ENCODE results near the gene SLC38A6. TPM values are rescaled to one million over a fixed set of nuclear protein-coding genes. Genes with fewer than 3 reads are reported as not detected.

Gene SLC38A6
- total and polyA plus RNA-seq, 2 of the 8 experiments (the other 6 are each of a cell fraction or from before 2014, with no cell fraction given): 8.1 to 9.8 TPM

GRCh38 chr14:60999536-60999935, 18.5 kb downstream of the SLC38A6 start:
- peaks cover 0 to 1% (median 0%) of the 10 kb centered on the region in 4 experiments; a peak in 1 of 7 replicates for H3K27me3 ChIP-seq (replicated peaks in 1 of 4; ENCODE audit: control insufficient read depth in 3 of 4, extremely low read depth in 1 of 4, insufficient read depth in 3 of 4, low read length in 3 of 4)

More at GRCh38 chr14:60999536-60999935, 18.5 kb downstream of the SLC38A6 start:
- no peak overlapping the region for H3K9ac ChIP-seq (replicated peaks in 1 of 4; ENCODE audit: extremely low read depth in 1 of 4, low read depth in 3 of 4, low read length in 3 of 4)
- WGBS, 2 experiments (ENCODE audit: extremely low coverage in 1 of 2, insufficient coverage in 1 of 2, insufficient read length in 1 of 2, insufficient replicate concordance in 2 of 2, low coverage in 1 of 2, low lambda C conversion rate in 2 of 2, missing lambda C conversion rate in 1 of 2): 100% methylated on average over 2 of the region's 2 CpGs; no CpG with 5 or more reads in 1 of the 2 experiments
- FAIRE-seq (no peak), DNase-seq (ENCODE audit: low read depth in 1 of 2, low spot score in 2 of 2) (no peak)
- H2AK5ac ChIP-seq (ENCODE audit: low read depth, low read length): no peak overlapping the region
- H2BK20ac ChIP-seq (ENCODE audit: low read length): no peak overlapping the region
- no peak overlapping the region for H3K4ac ChIP-seq (replicated peaks; ENCODE audit: insufficient read length, low read depth, low read length)
- no peaks in the 10 kb centered on the region for H3K9me3 ChIP-seq (ENCODE audit: insufficient read depth in 2 of 2, low read depth in 1 of 2, low read length in 1 of 2)
- no peaks in the 10 kb centered on the region for H3K79me2 ChIP-seq (ENCODE audit: control insufficient read depth in 1 of 2, insufficient read depth in 2 of 2, low read length in 2 of 2)
- no peak overlapping the region for H4K91ac ChIP-seq (replicated peaks; ENCODE audit: insufficient read length, low read length)
- H2BK120ac ChIP-seq (replicated peaks; ENCODE audit: low read depth, low read length): no peak overlapping the region
- no peak overlapping the region for H3K18ac ChIP-seq (ENCODE audit: extremely low read depth, low read length)
- no peak overlapping the region for H3K4me3 ChIP-seq (ENCODE audit: extremely low read depth in 1 of 4, insufficient read depth in 2 of 4, low read depth in 3 of 4, low read length in 4 of 4)
- no peak overlapping the region for H3K27ac ChIP-seq (ENCODE audit: low read depth, low read length)
- H3K23ac ChIP-seq (ENCODE audit: insufficient read length): no peak overlapping the region
- H3K36me3 ChIP-seq (ENCODE audit: control insufficient read depth in 2 of 4, insufficient read depth in 4 of 4, low read length in 3 of 4): no peaks in the 10 kb centered on the region
- no peak overlapping the region for H4K8ac ChIP-seq (ENCODE audit: extremely low read depth, insufficient read depth, low read length)
- H3K23me2 ChIP-seq (ENCODE audit: low read depth, low read length): no peaks in the 10 kb centered on the region
- no peak overlapping the region for H2BK5ac ChIP-seq (ENCODE audit: low read depth, low read length)
- ChIA-PET CTCF (ENCODE audit: partially characterized antibody) (no interaction called here), POLR2A (ENCODE audit: partially characterized antibody) (interaction anchor here (0.6 to 1.5 kb wide), 2 partner anchors 19 to 375 kb away, joined by 3 read pairs; partner anchors contain the start of genes SLC38A6 and TRMT5)
- H3K56ac ChIP-seq (replicated peaks; ENCODE audit: insufficient read length, low read depth, low read length): no peak overlapping the region
- no peak overlapping the region for H3K14ac ChIP-seq (ENCODE audit: insufficient read length)
- H3K4me1 ChIP-seq (replicated peaks in 1 of 4; ENCODE audit: control insufficient read depth in 3 of 4, insufficient read depth in 4 of 4, low read length in 3 of 4): no peaks in the 10 kb centered on the region
- no peak overlapping the region for H3K4me2 ChIP-seq (ENCODE audit: insufficient read depth in 1 of 2, low read depth in 2 of 2, low read length in 2 of 2)
- H4K20me1 ChIP-seq (replicated peaks in 1 of 2; ENCODE audit: control insufficient read depth in 1 of 2, insufficient read depth in 2 of 2, low read length in 2 of 2): peaks cover 0 to 1% of the 10 kb centered on the region in 2 experiments
- TF ChIP-seq RFX5 (IDR thresholded peaks at IDR 0.05; ENCODE audit: borderline replicate concordance, low read depth, low read length): no peak
- no peak for TF ChIP-seq SRF (IDR thresholded peaks at IDR 0.05; ENCODE audit: low read depth, low read length)
- TF ChIP-seq CBX5 (IDR thresholded peaks at IDR 0.05; ENCODE audit: low read depth, low read length): no peak
- TF ChIP-seq BRCA1 (IDR thresholded peaks at IDR 0.05; ENCODE audit: low read depth, low read length): no peak
- H2BK12ac ChIP-seq (ENCODE audit: low read depth, low read length): no peak overlapping the region
- H4K5ac ChIP-seq (ENCODE audit: insufficient read length, low read depth, low read length): no peak overlapping the region
- H3K79me1 ChIP-seq (ENCODE audit: low read depth, low read length): no peaks in the 10 kb centered on the region
- H2AFZ ChIP-seq (ENCODE audit: low read length): no peak overlapping the region
- H2BK15ac ChIP-seq (ENCODE audit: low read length): no peak overlapping the region
